HEK293T (cell line): ENCODE measurements around the gene RGS16.

Experiments
- ARNT ChIP-seq: fragments of 450-650 bp; IDR thresholded peaks from 2 replicates; pipeline ENCODE4 v1.6.1; 2017; ENCODE audit warnings: mild to moderate bottlenecking
- ELF4 ChIP-seq: fragments of 450-650 bp; IDR thresholded peaks from 2 replicates; pipeline ENCODE4 v1.6.1; 2017; ENCODE audit warnings: antibody characterized with exemption
- SUZ12 ChIP-seq: fragments of 450-650 bp; IDR thresholded peaks from 2 replicates; pipeline ENCODE4 v1.6.1; 2016; ENCODE audit warnings: mild to moderate bottlenecking
- ZNF384 ChIP-seq: fragments of 450-650 bp; IDR thresholded peaks from 2 replicates; pipeline ENCODE4 v1.6.1; 2016
- TF ChIP-seq, protein P1 (sequence below): fragments of 450-650 bp; IDR thresholded peaks from 2 replicates; pipeline ENCODE4 v1.6.1; 2016

DNA sequence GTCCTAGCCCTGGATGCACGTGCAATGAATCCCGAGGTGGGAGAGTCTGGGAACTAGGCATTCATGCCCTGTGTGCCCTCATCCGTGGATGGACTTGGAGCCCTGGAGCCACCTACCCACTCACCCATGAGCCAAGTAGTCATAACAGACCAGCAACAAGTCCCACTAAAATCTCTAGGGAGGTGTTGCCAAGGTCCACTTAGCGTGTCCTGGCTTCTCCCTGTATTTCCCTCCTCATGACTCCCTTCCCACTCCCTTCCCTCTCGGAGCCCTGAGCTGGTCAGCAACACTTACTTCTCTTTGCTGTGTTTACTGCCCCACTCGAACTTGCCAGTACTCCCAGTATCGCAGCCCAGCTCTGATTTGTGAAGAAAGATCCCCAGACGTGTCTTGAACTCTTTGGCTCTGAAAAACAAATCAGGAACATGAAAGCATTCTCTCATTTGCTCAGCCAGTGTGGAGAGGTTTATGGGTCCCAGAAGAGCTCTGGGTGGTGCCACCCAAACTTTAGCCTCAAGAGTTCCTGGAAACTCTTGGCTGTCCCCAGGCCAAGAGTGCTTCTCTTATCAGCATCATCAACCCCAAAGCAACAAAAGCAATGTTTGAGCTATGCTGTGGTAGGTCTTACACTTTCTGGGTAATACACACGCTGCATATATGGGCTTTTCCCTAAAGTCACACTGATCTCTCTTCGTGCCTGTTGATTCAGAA lies 1.1 kb downstream of the RGS16 start:
- TF ChIP-seq ELF4 = no peak
- TF ChIP-seq SUZ12 = no peak
- TF ChIP-seq ZNF384 = no peak
- no peak for TF ChIP-seq ARNT
- TF ChIP-seq, protein P1, sequence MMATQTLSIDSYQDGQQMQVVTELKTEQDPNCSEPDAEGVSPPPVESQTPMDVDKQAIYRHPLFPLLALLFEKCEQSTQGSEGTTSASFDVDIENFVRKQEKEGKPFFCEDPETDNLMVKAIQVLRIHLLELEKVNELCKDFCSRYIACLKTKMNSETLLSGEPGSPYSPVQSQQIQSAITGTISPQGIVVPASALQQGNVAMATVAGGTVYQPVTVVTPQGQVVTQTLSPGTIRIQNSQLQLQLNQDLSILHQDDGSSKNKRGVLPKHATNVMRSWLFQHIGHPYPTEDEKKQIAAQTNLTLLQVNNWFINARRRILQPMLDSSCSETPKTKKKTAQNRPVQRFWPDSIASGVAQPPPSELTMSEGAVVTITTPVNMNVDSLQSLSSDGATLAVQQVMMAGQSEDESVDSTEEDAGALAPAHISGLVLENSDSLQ = no peak
